ENCODE results near the gene ADRM1. TPM values are rescaled to one million over a fixed set of nuclear protein-coding genes. Genes with fewer than 3 reads are reported as not detected.

The ADRM1 gene
- polyA plus RNA-seq, 2 of the 4 experiments (the other 2 are of a cell fraction), result 87.9 to 130 TPM

DNA sequence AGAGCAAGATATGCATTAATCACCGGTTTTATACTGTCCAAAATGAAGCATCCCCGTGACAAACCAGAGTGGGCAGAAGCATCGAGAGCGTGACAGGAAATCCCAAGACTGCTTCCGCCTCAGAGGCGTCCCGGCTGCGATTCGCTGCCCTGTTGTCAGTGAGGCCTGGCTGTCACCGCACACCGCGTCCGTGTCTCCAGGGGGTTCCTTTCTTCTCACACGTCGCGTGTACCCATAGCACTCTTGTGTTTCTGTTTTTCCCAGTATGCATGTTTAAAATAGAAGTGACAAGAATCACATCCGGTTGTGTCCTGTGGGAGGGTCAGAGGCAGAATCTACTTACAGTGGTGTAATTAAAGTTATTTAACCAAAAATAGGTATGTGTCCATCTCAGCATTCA, 8.3 kb upstream of the ADRM1 start:
- FAIRE-seq (no peak), ATAC-seq (no peak), DNase-seq (ENCODE audit: low read depth in 1 of 2, low spot score in 1 of 2) (no peak)
- no peak for TF ChIP-seq ZNF302 (CRISPR knock-in tag; IDR thresholded peaks at IDR 0.05)
- TF ChIP-seq POLR2AphosphoS2 (conservative IDR thresholded peaks at IDR 0.05; ENCODE audit: low read length), result no peak
- TF ChIP-seq ZFP36 (IDR thresholded peaks at IDR 0.05; ENCODE audit: borderline replicate concordance, partially characterized antibody), result no peak
- no peak for TF ChIP-seq RCOR1 (IDR thresholded peaks at IDR 0.05; ENCODE audit: low read depth, low read length)
- no peak for TF ChIP-seq RAD21 (conservative IDR thresholded peaks at IDR 0.05 in 1 of 2, IDR thresholded peaks at IDR 0.05 in 1 of 2)
- H3K27ac ChIP-seq, result no peak overlapping the region
- no peak overlapping the region for H3K4me3 ChIP-seq
- 95% methylated on average over 17 of the region's 17 CpGs for WGBS (ENCODE audit: missing lambda C conversion rate)
- no peaks in the 10 kb centered on the region for H3K4me1 ChIP-seq
- H3K9me3 ChIP-seq, result no peaks in the 10 kb centered on the region
- ChIA-PET CTCF (interaction anchor here (1.2 kb wide), 1 partner anchor 88 kb away, joined by 4 read pairs; no protein-coding TSS in a partner anchor), POLR2A (no interaction called here)
- H3K4me2 ChIP-seq, result no peak overlapping the region

DNA sequence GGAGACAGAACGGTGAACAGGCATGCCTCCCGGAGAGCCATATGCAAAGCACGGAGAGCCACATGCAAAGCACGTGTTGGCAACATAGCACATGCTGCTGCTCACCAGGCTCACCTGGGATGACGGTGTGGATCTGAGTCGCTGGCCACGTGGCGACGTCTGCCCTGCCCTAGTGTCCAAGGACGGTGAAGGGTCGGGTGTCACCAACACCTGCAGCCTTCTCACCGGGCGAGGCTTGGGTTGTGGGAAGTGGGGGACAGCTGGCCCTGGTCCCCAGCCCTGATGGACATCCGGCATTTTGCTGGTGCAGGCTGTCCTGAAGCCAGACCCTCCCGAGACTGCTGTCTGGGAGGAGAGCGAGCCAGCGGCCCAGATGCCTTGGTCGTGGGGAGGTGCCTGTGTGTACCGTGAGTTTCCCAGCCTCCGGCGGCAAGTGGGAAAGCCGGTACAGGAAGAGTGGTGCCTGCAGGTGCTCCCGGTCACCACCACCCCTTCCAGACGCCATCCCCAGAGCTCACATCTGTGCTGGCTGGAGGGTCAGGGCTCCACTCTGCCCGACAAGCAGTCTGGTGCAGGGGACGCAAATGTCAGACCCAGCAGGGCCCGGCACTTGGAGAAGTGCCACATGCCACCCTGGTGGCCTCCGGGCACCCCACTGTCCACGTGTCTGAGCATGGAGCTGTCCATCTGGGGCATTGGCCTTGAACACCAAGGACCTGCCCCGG, 5.9 kb upstream of the ADRM1 start:
- ATAC-seq (no peak), DNase-seq (ENCODE audit: low read depth in 1 of 2, low spot score in 1 of 2) (no peak), FAIRE-seq (no peak)
- CTCF ChIA-PET, result interaction anchor here (1.4 to 6.9 kb wide), 3 partner anchors 66 to 114 kb away, joined by 4 to 59 read pairs (median 5); no protein-coding TSS in a partner anchor
- Histone ChIP-seq H3K9me3 (no peaks in the 10 kb centered on the region), H3K4me1 (no peaks in the 10 kb centered on the region), H3K4me3 (no peak overlapping the region), H3K4me2 (no peak overlapping the region), H3K27ac (no peak overlapping the region)
- POLR2A ChIA-PET, result no interaction called here
- no peak for TF ChIP-seq CHD2 (IDR thresholded peaks at IDR 0.05; ENCODE audit: low read length, partially characterized antibody)
- TF ChIP-seq GATA3 (IDR thresholded peaks at IDR 0.05; ENCODE audit: borderline replicate concordance), result no peak
- no peak for TF ChIP-seq KDM1A (IDR thresholded peaks at IDR 0.05; ENCODE audit: low read depth)
- no peak for TF ChIP-seq EHF (CRISPR knock-in tag; IDR thresholded peaks at IDR 0.05)
- no peak for TF ChIP-seq ZC3H11A (IDR thresholded peaks at IDR 0.05)
- TF ChIP-seq PHF8 (IDR thresholded peaks at IDR 0.05; ENCODE audit: borderline replicate concordance, low read depth), result no peak
- no peak for TF ChIP-seq NR3C1 (IDR thresholded peaks at IDR 0.05)
- TF ChIP-seq, protein P1, sequence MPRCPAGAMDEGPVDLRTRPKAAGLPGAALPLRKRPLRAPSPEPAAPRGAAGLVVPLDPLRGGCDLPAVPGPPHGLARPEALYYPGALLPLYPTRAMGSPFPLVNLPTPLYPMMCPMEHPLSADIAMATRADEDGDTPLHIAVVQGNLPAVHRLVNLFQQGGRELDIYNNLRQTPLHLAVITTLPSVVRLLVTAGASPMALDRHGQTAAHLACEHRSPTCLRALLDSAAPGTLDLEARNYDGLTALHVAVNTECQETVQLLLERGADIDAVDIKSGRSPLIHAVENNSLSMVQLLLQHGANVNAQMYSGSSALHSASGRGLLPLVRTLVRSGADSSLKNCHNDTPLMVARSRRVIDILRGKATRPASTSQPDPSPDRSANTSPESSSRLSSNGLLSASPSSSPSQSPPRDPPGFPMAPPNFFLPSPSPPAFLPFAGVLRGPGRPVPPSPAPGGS (IDR thresholded peaks at IDR 0.05), result no peak
- TF ChIP-seq TFCP2L1 (CRISPR knock-in tag; IDR thresholded peaks at IDR 0.05), result no peak
- no peak for TF ChIP-seq HOXB5 (CRISPR knock-in tag; IDR thresholded peaks at IDR 0.05)
- TF ChIP-seq RAD21 (conservative IDR thresholded peaks at IDR 0.05 in 1 of 2, IDR thresholded peaks at IDR 0.05 in 1 of 2), result no peak
- no peak for TF ChIP-seq HDAC2 (IDR thresholded peaks at IDR 0.05)
- TF ChIP-seq RARB (CRISPR knock-in tag; IDR thresholded peaks at IDR 0.05), result no peak
- no peak for TF ChIP-seq USF2 (IDR thresholded peaks at IDR 0.05)
- no peak for TF ChIP-seq SREBF2 (IDR thresholded peaks at IDR 0.05)
- no peak for TF ChIP-seq E2F6 (IDR thresholded peaks at IDR 0.05; ENCODE audit: borderline replicate concordance, low read depth)
- TF ChIP-seq, protein P2, sequence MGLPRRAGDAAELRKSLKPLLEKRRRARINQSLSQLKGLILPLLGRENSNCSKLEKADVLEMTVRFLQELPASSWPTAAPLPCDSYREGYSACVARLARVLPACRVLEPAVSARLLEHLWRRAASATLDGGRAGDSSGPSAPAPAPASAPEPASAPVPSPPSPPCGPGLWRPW (IDR thresholded peaks at IDR 0.05), result no peak
- no peak for TF ChIP-seq EP300 (IDR thresholded peaks at IDR 0.05)
- TF ChIP-seq TP53 (CRISPR knock-in tag; IDR thresholded peaks at IDR 0.05), result no peak
- 89% methylated on average over 27 of the region's 30 CpGs for WGBS (ENCODE audit: missing lambda C conversion rate)
